HepG2 (cell line): Measurements from ENCODE around the gene ISCA2. TPM values are rescaled to one million over a fixed set of nuclear protein-coding genes. Genes with fewer than 3 reads are reported as not detected.

Experiments used
- ATRX ChIP-seq: sonication (generic); formaldehyde crosslinking; IDR thresholded peaks from 2 replicates; pipeline ENCODE4 v1.4.0; 2020; ENCODE audit warnings: missing genetic modification reagents, borderline replicate concordance
- ESRRA ChIP-seq: sonication (generic); formaldehyde crosslinking; IDR thresholded peaks from 2 replicates; pipeline ENCODE4 v1.5.1; 2020; ENCODE audit warnings: mild to moderate bottlenecking, low read depth, missing genetic modification reagents
- GATA4 ChIP-seq: sonication (generic); IDR thresholded peaks from 2 replicates; pipeline ENCODE4 v1.6.1; 2016; ENCODE audit warnings: antibody characterized with exemption, low read depth, borderline replicate concordance
- GZF1 ChIP-seq: sonication (generic); formaldehyde crosslinking; IDR thresholded peaks from 2 replicates; pipeline ENCODE4 v1.5.1; 2020; ENCODE audit warnings: mild to moderate bottlenecking, missing genetic modification reagents
- MTA1 ChIP-seq: sonication (generic); formaldehyde crosslinking; IDR thresholded peaks from 2 replicates; pipeline ENCODE4 v1.4.0; 2020; ENCODE audit warnings: missing genetic modification reagents, mild to moderate bottlenecking, borderline replicate concordance
- PHF8 ChIP-seq: sonication (generic); formaldehyde crosslinking; IDR thresholded peaks from 2 replicates; pipeline ENCODE4 v1.5.0; 2020; ENCODE audit warnings: missing genetic modification reagents
- RFX1 ChIP-seq: fragments of 450-650 bp; IDR thresholded peaks from 2 replicates; pipeline ENCODE4 v1.6.1; 2017
- SALL2 ChIP-seq: sonication (generic); formaldehyde crosslinking; IDR thresholded peaks from 2 replicates; pipeline ENCODE4 v1.8.1; 2023; ENCODE audit warnings: mild to moderate bottlenecking, missing genetic modification reagents, inconsistent platforms
- ZFP36L2 ChIP-seq: sonication (generic); formaldehyde crosslinking; IDR thresholded peaks from 2 replicates; pipeline ENCODE4 v1.4.0; 2020; ENCODE audit warnings: missing genetic modification reagents
- ZIK1 ChIP-seq: sonication (generic); formaldehyde crosslinking; IDR thresholded peaks from 2 replicates; pipeline ENCODE4 v1.5.0; 2020; ENCODE audit warnings: mild to moderate bottlenecking, low read depth, missing genetic modification reagents, borderline replicate concordance
- ZNF10 ChIP-seq: sonication (generic); formaldehyde crosslinking; IDR thresholded peaks from 2 replicates; pipeline ENCODE4 v1.4.0; 2020; ENCODE audit warnings: mild to moderate bottlenecking, low read depth, missing genetic modification reagents, borderline replicate concordance
- ZNF556 ChIP-seq: sonication (generic); formaldehyde crosslinking; IDR thresholded peaks from 2 replicates; pipeline ENCODE4 v1.4.0; 2020; ENCODE audit warnings: mild to moderate bottlenecking, missing genetic modification reagents, borderline replicate concordance
- ZNF652 ChIP-seq: IDR thresholded peaks from 2 replicates; pipeline ENCODE4 v1.6.1; 2016; ENCODE audit warnings: low read depth, borderline replicate concordance
- ZNF724P ChIP-seq: sonication (generic); formaldehyde crosslinking; IDR thresholded peaks from 2 replicates; pipeline ENCODE4 v1.8.0; 2022; ENCODE audit warnings: missing genetic modification reagents, borderline replicate concordance
- ZNF75D ChIP-seq: sonication (generic); formaldehyde crosslinking; IDR thresholded peaks from 2 replicates; pipeline ENCODE4 v1.8.1; 2023; ENCODE audit warnings: missing genetic modification reagents, mild to moderate bottlenecking, borderline replicate concordance
- ZSCAN30 ChIP-seq: sonication (generic); formaldehyde crosslinking; IDR thresholded peaks from 2 replicates; pipeline ENCODE4 v1.5.0; 2020; ENCODE audit warnings: mild to moderate bottlenecking, missing genetic modification reagents
- polyA plus RNA-seq, 8 experiments: library from polyadenylated mRNA; depleted of rRNA in 3 of 8; stranded (reverse) in 7 of 8; unstranded in 1 of 8; fragments of >200 nt; fragmentation: Illumina TruSeq in 4 of 8; extraction: Trizol in 4 of 8; gene quantifications; 2 replicates each; pipeline versions ENCODE4 v1.2.1 to v1.2.3, GENCODE V29; 2011 to 2016; ENCODE audit warnings: low read depth in 4 of 8, missing spikeins in 1 of 8, mixed read lengths in 1 of 8; ENCODE audit not compliant: insufficient read depth in 1 of 8
- total RNA-seq, 5 experiments: library from RNA; depleted of rRNA; stranded (reverse); fragments of >200 nt; fragmentation: Illumina TruSeq; extraction: Trizol; gene quantifications; 2 replicates each; pipeline ENCODE4 v1.2.3, GENCODE V29; 2016; ENCODE audit warnings: low read depth in 1 of 5
- TF ChIP-seq, protein P1 (sequence below): sonication (generic); formaldehyde crosslinking; IDR thresholded peaks from 2 replicates; pipeline ENCODE4 v1.5.0; 2020; ENCODE audit warnings: mild to moderate bottlenecking, missing genetic modification reagents, borderline replicate concordance
- TF ChIP-seq, protein P2 (sequence below): sonication (generic); formaldehyde crosslinking; IDR thresholded peaks from 2 replicates; pipeline ENCODE4 v1.8.1; 2023; ENCODE audit warnings: mild to moderate bottlenecking, missing genetic modification reagents
- TF ChIP-seq, protein P3 (sequence below): sonication (generic); formaldehyde crosslinking; IDR thresholded peaks from 2 replicates; pipeline ENCODE4 v1.4.0; 2020; ENCODE audit warnings: mild to moderate bottlenecking, missing genetic modification reagents, borderline replicate concordance

Gene ISCA2
- total and polyA plus RNA-seq, 2 of the 13 experiments (the other 11 are each of a cell fraction or from before 2014, with no cell fraction given) = 32.1 to 43.4 TPM

DNA sequence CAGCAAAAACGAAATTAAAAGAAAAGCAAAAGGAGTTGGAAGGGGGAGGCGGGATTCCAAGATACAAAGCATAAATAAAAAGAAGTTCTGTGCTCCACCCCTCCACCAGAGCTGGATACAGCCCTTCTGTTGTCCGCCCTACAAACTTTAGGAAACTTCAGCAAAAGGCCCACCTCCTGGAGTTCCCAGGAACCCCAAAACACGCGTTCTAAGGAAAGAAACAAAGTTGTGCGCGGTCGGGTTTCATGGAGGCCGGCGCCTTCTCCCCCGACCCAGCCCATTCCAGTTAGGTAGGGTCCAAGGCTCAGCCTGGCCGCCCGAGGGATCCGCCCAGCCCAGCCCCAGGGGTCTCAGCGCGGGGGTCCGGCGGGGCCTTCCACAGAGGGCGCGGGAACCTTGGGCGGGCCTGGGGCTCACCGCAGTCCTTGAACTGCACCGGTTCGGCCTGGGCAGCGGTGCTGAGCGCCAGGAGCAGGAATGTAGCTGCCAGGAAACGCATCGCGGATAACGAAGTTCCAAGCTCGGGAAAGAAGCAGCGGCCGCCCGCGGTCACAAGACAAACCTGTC lies 706 bp upstream of the ISCA2 start, which contains the start of gene NPC2 (continued):
- TF ChIP-seq, protein P1, sequence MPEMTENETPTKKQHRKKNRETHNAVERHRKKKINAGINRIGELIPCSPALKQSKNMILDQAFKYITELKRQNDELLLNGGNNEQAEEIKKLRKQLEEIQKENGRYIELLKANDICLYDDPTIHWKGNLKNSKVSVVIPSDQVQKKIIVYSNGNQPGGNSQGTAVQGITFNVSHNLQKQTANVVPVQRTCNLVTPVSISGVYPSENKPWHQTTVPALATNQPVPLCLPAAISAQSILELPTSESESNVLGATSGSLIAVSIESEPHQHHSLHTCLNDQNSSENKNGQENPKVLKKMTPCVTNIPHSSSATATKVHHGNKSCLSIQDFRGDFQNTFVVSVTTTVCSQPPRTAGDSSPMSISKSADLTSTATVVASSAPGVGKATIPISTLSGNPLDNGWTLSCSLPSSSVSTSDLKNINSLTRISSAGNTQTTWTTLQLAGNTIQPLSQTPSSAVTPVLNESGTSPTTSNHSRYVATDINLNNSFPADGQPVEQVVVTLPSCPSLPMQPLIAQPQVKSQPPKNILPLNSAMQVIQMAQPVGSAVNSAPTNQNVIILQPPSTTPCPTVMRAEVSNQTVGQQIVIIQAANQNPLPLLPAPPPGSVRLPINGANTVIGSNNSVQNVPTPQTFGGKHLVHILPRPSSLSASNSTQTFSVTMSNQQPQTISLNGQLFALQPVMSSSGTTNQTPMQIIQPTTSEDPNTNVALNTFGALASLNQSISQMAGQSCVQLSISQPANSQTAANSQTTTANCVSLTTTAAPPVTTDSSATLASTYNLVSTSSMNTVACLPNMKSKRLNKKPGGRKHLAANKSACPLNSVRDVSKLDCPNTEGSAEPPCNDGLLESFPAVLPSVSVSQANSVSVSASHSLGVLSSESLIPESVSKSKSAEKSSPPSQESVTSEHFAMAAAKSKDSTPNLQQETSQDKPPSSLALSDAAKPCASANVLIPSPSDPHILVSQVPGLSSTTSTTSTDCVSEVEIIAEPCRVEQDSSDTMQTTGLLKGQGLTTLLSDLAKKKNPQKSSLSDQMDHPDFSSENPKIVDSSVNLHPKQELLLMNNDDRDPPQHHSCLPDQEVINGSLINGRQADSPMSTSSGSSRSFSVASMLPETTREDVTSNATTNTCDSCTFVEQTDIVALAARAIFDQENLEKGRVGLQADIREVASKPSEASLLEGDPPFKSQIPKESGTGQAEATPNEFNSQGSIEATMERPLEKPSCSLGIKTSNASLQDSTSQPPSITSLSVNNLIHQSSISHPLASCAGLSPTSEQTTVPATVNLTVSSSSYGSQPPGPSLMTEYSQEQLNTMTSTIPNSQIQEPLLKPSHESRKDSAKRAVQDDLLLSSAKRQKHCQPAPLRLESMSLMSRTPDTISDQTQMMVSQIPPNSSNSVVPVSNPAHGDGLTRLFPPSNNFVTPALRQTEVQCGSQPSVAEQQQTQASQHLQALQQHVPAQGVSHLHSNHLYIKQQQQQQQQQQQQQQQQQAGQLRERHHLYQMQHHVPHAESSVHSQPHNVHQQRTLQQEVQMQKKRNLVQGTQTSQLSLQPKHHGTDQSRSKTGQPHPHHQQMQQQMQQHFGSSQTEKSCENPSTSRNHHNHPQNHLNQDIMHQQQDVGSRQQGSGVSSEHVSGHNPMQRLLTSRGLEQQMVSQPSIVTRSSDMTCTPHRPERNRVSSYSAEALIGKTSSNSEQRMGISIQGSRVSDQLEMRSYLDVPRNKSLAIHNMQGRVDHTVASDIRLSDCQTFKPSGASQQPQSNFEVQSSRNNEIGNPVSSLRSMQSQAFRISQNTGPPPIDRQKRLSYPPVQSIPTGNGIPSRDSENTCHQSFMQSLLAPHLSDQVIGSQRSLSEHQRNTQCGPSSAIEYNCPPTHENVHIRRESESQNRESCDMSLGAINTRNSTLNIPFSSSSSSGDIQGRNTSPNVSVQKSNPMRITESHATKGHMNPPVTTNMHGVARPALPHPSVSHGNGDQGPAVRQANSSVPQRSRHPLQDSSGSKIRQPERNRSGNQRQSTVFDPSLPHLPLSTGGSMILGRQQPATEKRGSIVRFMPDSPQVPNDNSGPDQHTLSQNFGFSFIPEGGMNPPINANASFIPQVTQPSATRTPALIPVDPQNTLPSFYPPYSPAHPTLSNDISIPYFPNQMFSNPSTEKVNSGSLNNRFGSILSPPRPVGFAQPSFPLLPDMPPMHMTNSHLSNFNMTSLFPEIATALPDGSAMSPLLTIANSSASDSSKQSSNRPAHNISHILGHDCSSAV (CRISPR knock-in tag) = no peak
- TF ChIP-seq, protein P2, sequence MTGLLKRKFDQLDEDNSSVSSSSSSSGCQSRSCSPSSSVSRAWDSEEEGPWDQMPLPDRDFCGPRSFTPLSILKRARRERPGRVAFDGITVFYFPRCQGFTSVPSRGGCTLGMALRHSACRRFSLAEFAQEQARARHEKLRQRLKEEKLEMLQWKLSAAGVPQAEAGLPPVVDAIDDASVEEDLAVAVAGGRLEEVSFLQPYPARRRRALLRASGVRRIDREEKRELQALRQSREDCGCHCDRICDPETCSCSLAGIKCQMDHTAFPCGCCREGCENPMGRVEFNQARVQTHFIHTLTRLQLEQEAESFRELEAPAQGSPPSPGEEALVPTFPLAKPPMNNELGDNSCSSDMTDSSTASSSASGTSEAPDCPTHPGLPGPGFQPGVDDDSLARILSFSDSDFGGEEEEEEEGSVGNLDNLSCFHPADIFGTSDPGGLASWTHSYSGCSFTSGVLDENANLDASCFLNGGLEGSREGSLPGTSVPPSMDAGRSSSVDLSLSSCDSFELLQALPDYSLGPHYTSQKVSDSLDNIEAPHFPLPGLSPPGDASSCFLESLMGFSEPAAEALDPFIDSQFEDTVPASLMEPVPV (CRISPR knock-in tag) = no peak
- TF ChIP-seq PHF8 (CRISPR knock-in tag) = peak; percentile 83
- TF ChIP-seq GZF1 (CRISPR knock-in tag) = 0 out of 2 replicates have a peak, but pooled peaks have one; percentile 72
- 0 out of 2 replicates have a peak, but pooled peaks have one; percentile 61 for TF ChIP-seq ZNF724P (CRISPR knock-in tag)
- no peak for TF ChIP-seq ZNF652
- TF ChIP-seq GATA4 = no peak
- TF ChIP-seq, protein P3, sequence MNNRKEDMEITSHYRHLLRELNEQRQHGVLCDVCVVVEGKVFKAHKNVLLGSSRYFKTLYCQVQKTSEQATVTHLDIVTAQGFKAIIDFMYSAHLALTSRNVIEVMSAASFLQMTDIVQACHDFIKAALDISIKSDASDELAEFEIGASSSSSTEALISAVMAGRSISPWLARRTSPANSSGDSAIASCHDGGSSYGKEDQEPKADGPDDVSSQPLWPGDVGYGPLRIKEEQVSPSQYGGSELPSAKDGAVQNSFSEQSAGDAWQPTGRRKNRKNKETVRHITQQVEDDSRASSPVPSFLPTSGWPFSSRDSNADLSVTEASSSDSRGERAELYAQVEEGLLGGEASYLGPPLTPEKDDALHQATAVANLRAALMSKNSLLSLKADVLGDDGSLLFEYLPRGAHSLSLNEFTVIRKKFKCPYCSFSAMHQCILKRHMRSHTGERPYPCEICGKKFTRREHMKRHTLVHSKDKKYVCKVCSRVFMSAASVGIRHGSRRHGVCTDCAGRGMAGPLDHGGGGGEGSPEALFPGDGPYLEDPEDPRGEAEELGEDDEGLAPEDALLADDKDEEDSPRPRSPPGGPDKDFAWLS = no peak
- 0 out of 2 replicates have a peak, but pooled peaks have one; percentile 26 for TF ChIP-seq ZNF556
- no peak for TF ChIP-seq ATRX (CRISPR knock-in tag)
- 0 out of 2 replicates have a peak, but pooled peaks have one; percentile 23 for TF ChIP-seq ESRRA (CRISPR knock-in tag)
- no peak for TF ChIP-seq ZFP36L2 (CRISPR knock-in tag)
- TF ChIP-seq ZNF10 (CRISPR knock-in tag) = no peak
- no peak for TF ChIP-seq ZNF75D (CRISPR knock-in tag)
- no peak for TF ChIP-seq SALL2 (CRISPR knock-in tag)
- TF ChIP-seq MTA1 (CRISPR knock-in tag) = no peak
- TF ChIP-seq ZSCAN30 (CRISPR knock-in tag) = no peak
- no peak for TF ChIP-seq RFX1
- TF ChIP-seq ZIK1 (CRISPR knock-in tag) = no peak
